Measurements from ENCODE around the gene SELENOI.

The SELENOI gene

GRCh38 chr2:26337298-26337697, 8.6 kb upstream of the SELENOI start:
- Histone ChIP-seq H3K4me2 (ENCODE audit: low read depth, low read length, poor library complexity, severe bottlenecking) (no peak overlapping the region), H3K27me3 (ENCODE audit: low read length) (no peaks in the 10 kb centered on the region), H3K27ac (ENCODE audit: low read depth, low read length) (no peak overlapping the region), H3K4me3 (ENCODE audit: insufficient read depth, low read length, poor library complexity, severe bottlenecking) (no peak overlapping the region), H3K36me3 (ENCODE audit: low read length) (no peaks in the 10 kb centered on the region), H3K9me2 (replicated peaks; ENCODE audit: insufficient read depth, low read length) (no peaks in the 10 kb centered on the region), H4K20me1 (ENCODE audit: low read depth, low read length) (no peaks in the 10 kb centered on the region), H3K79me2 (ENCODE audit: insufficient read depth, low read length) (no peaks in the 10 kb centered on the region), H3K9me3 (ENCODE audit: insufficient read depth, low read length) (no peaks in the 10 kb centered on the region), H3F3A (ENCODE audit: insufficient read depth) (no peaks in the 10 kb centered on the region), H2AFZ (ENCODE audit: low read depth, low read length, severe bottlenecking) (no peak overlapping the region), H3K9ac (ENCODE audit: low read length) (no peak overlapping the region)
- TF ChIP-seq EZH2phosphoT487 (conservative IDR thresholded peaks at IDR 0.05; ENCODE audit: low read length) = no peak
- TF ChIP-seq, protein P1, sequence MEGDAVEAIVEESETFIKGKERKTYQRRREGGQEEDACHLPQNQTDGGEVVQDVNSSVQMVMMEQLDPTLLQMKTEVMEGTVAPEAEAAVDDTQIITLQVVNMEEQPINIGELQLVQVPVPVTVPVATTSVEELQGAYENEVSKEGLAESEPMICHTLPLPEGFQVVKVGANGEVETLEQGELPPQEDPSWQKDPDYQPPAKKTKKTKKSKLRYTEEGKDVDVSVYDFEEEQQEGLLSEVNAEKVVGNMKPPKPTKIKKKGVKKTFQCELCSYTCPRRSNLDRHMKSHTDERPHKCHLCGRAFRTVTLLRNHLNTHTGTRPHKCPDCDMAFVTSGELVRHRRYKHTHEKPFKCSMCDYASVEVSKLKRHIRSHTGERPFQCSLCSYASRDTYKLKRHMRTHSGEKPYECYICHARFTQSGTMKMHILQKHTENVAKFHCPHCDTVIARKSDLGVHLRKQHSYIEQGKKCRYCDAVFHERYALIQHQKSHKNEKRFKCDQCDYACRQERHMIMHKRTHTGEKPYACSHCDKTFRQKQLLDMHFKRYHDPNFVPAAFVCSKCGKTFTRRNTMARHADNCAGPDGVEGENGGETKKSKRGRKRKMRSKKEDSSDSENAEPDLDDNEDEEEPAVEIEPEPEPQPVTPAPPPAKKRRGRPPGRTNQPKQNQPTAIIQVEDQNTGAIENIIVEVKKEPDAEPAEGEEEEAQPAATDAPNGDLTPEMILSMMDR (IDR thresholded peaks at IDR 0.05; ENCODE audit: insufficient read depth, low read length, poor library complexity, severe bottlenecking) = no peak

DNA sequence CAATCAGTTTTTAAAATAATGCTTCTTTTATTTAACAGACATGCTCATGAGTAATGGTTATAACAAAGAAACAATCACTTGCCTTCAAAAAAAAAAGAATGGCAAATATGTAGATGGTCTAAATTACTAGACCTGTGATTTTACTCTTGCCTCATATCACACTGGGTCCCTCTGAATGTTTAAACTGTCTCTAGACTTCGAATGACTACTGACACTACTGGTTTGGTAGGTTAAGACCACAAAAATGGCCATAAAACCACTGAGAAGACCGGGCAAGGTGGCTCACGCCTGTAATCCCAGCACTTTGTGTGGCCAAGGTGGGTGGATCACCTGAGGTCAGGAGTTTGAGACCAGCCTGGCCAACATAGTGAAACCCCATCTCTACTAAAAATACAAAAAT, 5.1 kb upstream of the SELENOI start:
- no peak overlapping the region for H3K27ac ChIP-seq (ENCODE audit: low read depth, low read length)
- peaks cover 12% of the 10 kb centered on the region for H3K79me2 ChIP-seq (ENCODE audit: insufficient read depth, low read length)
- peaks cover 4% of the 10 kb centered on the region; the same call in 1 of the 2 replicates for H3F3A ChIP-seq (ENCODE audit: insufficient read depth)
- no peaks in the 10 kb centered on the region for H3K36me3 ChIP-seq (ENCODE audit: low read length)
- H3K4me3 ChIP-seq (ENCODE audit: insufficient read depth, low read length, poor library complexity, severe bottlenecking) = no peak overlapping the region
- H2AFZ ChIP-seq (ENCODE audit: low read depth, low read length, severe bottlenecking) = no peak overlapping the region
- H3K9me3 ChIP-seq (ENCODE audit: insufficient read depth, low read length) = no peaks in the 10 kb centered on the region
- H3K9me2 ChIP-seq (replicated peaks; ENCODE audit: insufficient read depth, low read length) = no peaks in the 10 kb centered on the region
- TF ChIP-seq, protein P1 (IDR thresholded peaks at IDR 0.05; ENCODE audit: insufficient read depth, low read length, poor library complexity, severe bottlenecking) = no peak
- no peak for TF ChIP-seq EZH2phosphoT487 (conservative IDR thresholded peaks at IDR 0.05; ENCODE audit: low read length)
- no peaks in the 10 kb centered on the region for H3K27me3 ChIP-seq (ENCODE audit: low read length)
- H4K20me1 ChIP-seq (ENCODE audit: low read depth, low read length) = no peaks in the 10 kb centered on the region
- H3K9ac ChIP-seq (ENCODE audit: low read length) = no peak overlapping the region
- no peak overlapping the region for H3K4me2 ChIP-seq (ENCODE audit: low read depth, low read length, poor library complexity, severe bottlenecking)

- Histone ChIP-seq H4K20me1 (ENCODE audit: low read depth, low read length) (no peaks in the 10 kb centered on the region), H3K79me2 (ENCODE audit: insufficient read depth, low read length) (peaks cover 50% of the 10 kb centered on the region), H3K9me3 (ENCODE audit: insufficient read depth, low read length) (no peaks in the 10 kb centered on the region), H3K9ac (ENCODE audit: low read length) (peak overlapping the region; percentile 72), H3K27ac (ENCODE audit: low read depth, low read length) (peak overlapping the region; percentile 77), H3F3A (ENCODE audit: insufficient read depth) (peaks cover 4% of the 10 kb centered on the region; the same call in 1 of the 2 replicates), H3K36me3 (ENCODE audit: low read length) (no peaks in the 10 kb centered on the region; the same call in 1 of the 2 replicates), H3K4me3 (ENCODE audit: insufficient read depth, low read length, poor library complexity, severe bottlenecking) (peak overlapping the region; percentile 75), H3K27me3 (ENCODE audit: low read length) (no peaks in the 10 kb centered on the region), H2AFZ (ENCODE audit: low read depth, low read length, severe bottlenecking) (peak overlapping the region; percentile 17), H3K4me2 (ENCODE audit: low read depth, low read length, poor library complexity, severe bottlenecking) (peak overlapping the region; percentile 91), H3K9me2 (replicated peaks; ENCODE audit: insufficient read depth, low read length) (no peaks in the 10 kb centered on the region)
- TF ChIP-seq, protein P1 (IDR thresholded peaks at IDR 0.05; ENCODE audit: insufficient read depth, low read length, poor library complexity, severe bottlenecking) = no peak
- no peak for TF ChIP-seq EZH2phosphoT487 (conservative IDR thresholded peaks at IDR 0.05; ENCODE audit: low read length)
Measured at GRCh38 chr2:26344581-26345282, 1.2 kb upstream of the SELENOI start.
